ENCODE data around the gene HOOK2. TPM values are rescaled to one million over a fixed set of nuclear protein-coding genes. Genes with fewer than 3 reads are reported as not detected.

Gene HOOK2
- polyA plus RNA-seq, 1 of the 3 experiments (the other 2 are of a cell fraction), result 33.0 TPM

- TF ChIP-seq NFIC (IDR thresholded peaks at IDR 0.05; ENCODE audit: borderline replicate concordance) (no peak), RXRA (IDR thresholded peaks at IDR 0.05; ENCODE audit: borderline replicate concordance, low read depth) (no peak), FOXM1 (IDR thresholded peaks at IDR 0.05; ENCODE audit: low read depth) (no peak), JUND (IDR thresholded peaks at IDR 0.05) (no peak), USF1 (IDR thresholded peaks at IDR 0.05; ENCODE audit: borderline replicate concordance, low read depth) (no peak), FOXJ3 (CRISPR knock-in tag; IDR thresholded peaks at IDR 0.05) (no peak), YY1 (IDR thresholded peaks at IDR 0.05; ENCODE audit: low read depth) (no peak), RAD21 (IDR thresholded peaks at IDR 0.05; ENCODE audit: low read length) (no peak)
Measured at GRCh38 chr19:12785431-12786031, 10.2 kb upstream of the HOOK2 start (continued).

GRCh38 chr19:12784871-12785430 is 9.6 kb upstream of the HOOK2 start:
- Histone ChIP-seq H3K4me3 (ENCODE audit: low read depth in 2 of 2, low read length in 1 of 2) (no peak overlapping the region), H3K27me3 (ENCODE audit: insufficient read depth) (no peaks in the 10 kb centered on the region), H3K4me1 (ENCODE audit: control insufficient read depth in 1 of 2, insufficient read depth in 2 of 2, low read depth in 1 of 2, low read length in 1 of 2) (peaks cover 46 to 63% of the 10 kb centered on the region in 2 experiments), H3K36me3 (replicated peaks in 1 of 2; ENCODE audit: control insufficient read depth in 1 of 2, insufficient read depth in 2 of 2, low read length in 1 of 2) (no peaks in the 10 kb centered on the region), H4K20me1 (ENCODE audit: insufficient read depth) (no peaks in the 10 kb centered on the region), H3K79me2 (ENCODE audit: insufficient read depth) (no peaks in the 10 kb centered on the region), H2AFZ (ENCODE audit: low read depth) (no peak overlapping the region), H3K9me3 (no peaks in the 10 kb centered on the region), H3F3A (replicated peaks; ENCODE audit: insufficient read depth) (peaks cover 70% of the 10 kb centered on the region), H3K4me2 (no peak overlapping the region), H3K27ac (ENCODE audit: low read depth in 2 of 2, low read length in 1 of 2) (peak overlapping the region; percentile 97 to 98), H3K9me2 (no peaks in the 10 kb centered on the region), H3K9ac (no peak overlapping the region)
- ChIA-PET CTCF (interaction anchor here (0.5 to 1.7 kb wide), 2 partner anchors 11 to 180 kb away, joined by 3 to 8 read pairs; no protein-coding TSS in a partner anchor), POLR2A (no interaction called here)
- TF ChIP-seq ZBTB33 (IDR thresholded peaks at IDR 0.05; ENCODE audit: borderline replicate concordance, low read depth) (no peak), GATA2 (CRISPR knock-in tag; IDR thresholded peaks at IDR 0.05) (0 out of 2 replicates have a peak, but pooled peaks have one; percentile 21)
- WGBS (ENCODE audit: low lambda C conversion rate), result 92% methylated on average over 2 of the region's 5 CpGs
- DNase-seq, result peak; percentile 49

- no peaks in the 10 kb centered on the region for H4K20me1 ChIP-seq (ENCODE audit: insufficient read depth)
- ChIA-PET CTCF (no interaction called here), POLR2A (interaction anchor here (0.8 kb wide), 1 partner anchor 8 kb away, joined by 4 read pairs; no protein-coding TSS in a partner anchor)
- H3K4me1 ChIP-seq (ENCODE audit: control insufficient read depth in 1 of 2, insufficient read depth in 2 of 2, low read depth in 1 of 2, low read length in 1 of 2), result peaks cover 47 to 68% of the 10 kb centered on the region in 2 experiments
- no peaks in the 10 kb centered on the region for H3K9me3 ChIP-seq
- H3K27me3 ChIP-seq (ENCODE audit: insufficient read depth), result no peaks in the 10 kb centered on the region
- DNase-seq, result no peak
- no peak overlapping the region for H3K9ac ChIP-seq
- H3F3A ChIP-seq (replicated peaks; ENCODE audit: insufficient read depth), result peaks cover 71% of the 10 kb centered on the region
- no peaks in the 10 kb centered on the region for H3K79me2 ChIP-seq (ENCODE audit: insufficient read depth)
- no peak overlapping the region for H2AFZ ChIP-seq (ENCODE audit: low read depth)
- no peaks in the 10 kb centered on the region for H3K9me2 ChIP-seq
- no peak overlapping the region for H3K4me2 ChIP-seq
- 65% methylated on average over 10 of the region's 10 CpGs for WGBS (ENCODE audit: low lambda C conversion rate)
- peak overlapping the region; percentile 97 to 98 for H3K27ac ChIP-seq (ENCODE audit: low read depth in 2 of 2, low read length in 1 of 2)
- H3K36me3 ChIP-seq (replicated peaks in 1 of 2; ENCODE audit: control insufficient read depth in 1 of 2, insufficient read depth in 2 of 2, low read length in 1 of 2), result no peaks in the 10 kb centered on the region
- H3K4me3 ChIP-seq (ENCODE audit: low read depth in 2 of 2, low read length in 1 of 2), result no peak overlapping the region
- TF ChIP-seq MXI1 (IDR thresholded peaks at IDR 0.05; ENCODE audit: low read depth, low read length) (peak; percentile 91; the same call in 1 of the 2 replicates), PBX3 (IDR thresholded peaks at IDR 0.05) (no peak), IRF3 (IDR thresholded peaks at IDR 0.05; ENCODE audit: low read depth, low read length) (no peak), FOXJ3 (CRISPR knock-in tag; IDR thresholded peaks at IDR 0.05) (no peak), GABPA (IDR thresholded peaks at IDR 0.05; ENCODE audit: low read depth) (no peak), SMC3 (IDR thresholded peaks at IDR 0.05; ENCODE audit: low read depth, low read length) (peak; percentile 0; the same call in 1 of the 2 replicates), USF1 (IDR thresholded peaks at IDR 0.05; ENCODE audit: borderline replicate concordance, low read depth) (no peak), EZH2phosphoT487 (IDR thresholded peaks at IDR 0.05; ENCODE audit: borderline replicate concordance, low read depth) (no peak), JUND (IDR thresholded peaks at IDR 0.05) (no peak)
Measured at GRCh38 chr19:12784394-12784870, 9.1 kb upstream of the HOOK2 start.

Measured in SK-N-SH (cell line).